CD4-positive, alpha-beta memory T cell (primary cell): Measurements from ENCODE around the gene KRT71. TPM values are rescaled to one million over a fixed set of nuclear protein-coding genes. Genes with fewer than 3 reads are reported as not detected.

ENCODE experiments used
- CTCF ChIA-PET: fragments of 350-600 bp; sonication (Branson Sonifier 250); formaldehyde crosslinking; loops from one replicate; lab custom pipeline; 2021; ENCODE audit warnings: inconsistent platforms; ENCODE audit not compliant: partially characterized antibody; lab: Charles Lee
- POLR2A ChIA-PET: fragments of 350-600 bp; sonication (Branson Sonifier 250); formaldehyde crosslinking; loops from one replicate; lab custom pipeline; 2021; ENCODE audit not compliant: partially characterized antibody; lab: Charles Lee
- DNase-seq, 5 donors: peaks; one replicate each; pipeline versions ENCODE4 v3.0.0 to v3.0.0-alpha.2; 2020 to 2022; ENCODE audit warnings: mixed read lengths in 1 of 5
- H3K27ac ChIP-seq: one replicate; pipeline ENCODE4 v1.7.0; 2013; ENCODE audit warnings: low read depth, low read length
- H3K27me3 ChIP-seq: 2 replicates; pipeline ENCODE4 v1.7.0; 2013; ENCODE audit warnings: mild to moderate bottlenecking, low read length, moderate library complexity; ENCODE audit not compliant: insufficient read depth
- H3K36me3 ChIP-seq: 2 replicates; pipeline ENCODE4 v1.7.0; 2013; ENCODE audit warnings: mild to moderate bottlenecking, low read length, moderate library complexity; ENCODE audit not compliant: insufficient read depth
- H3K4me1 ChIP-seq: 2 replicates; pipeline ENCODE4 v1.7.0; 2013; ENCODE audit warnings: mild to moderate bottlenecking, low read length, moderate library complexity; ENCODE audit not compliant: insufficient read depth
- H3K4me3 ChIP-seq, 2 donors: one replicate each; pipeline ENCODE4 v1.7.0; 2013; ENCODE audit warnings: low read length in 2 of 2, mild to moderate bottlenecking in 1 of 2
- H3K9me3 ChIP-seq, 2 donors: one replicate each; pipeline ENCODE4 v1.7.0; 2013; ENCODE audit warnings: low read length in 2 of 2, control low read depth in 1 of 2; ENCODE audit not compliant: control insufficient read depth in 1 of 2
- H3K27ac Mint-ChIP-seq, 7 donors: one replicate each; pipeline ENCODE4 v1.8.0; 2020 to 2021; ENCODE audit warnings: mixed read lengths in 7 of 7, mild to moderate bottlenecking in 6 of 7, inconsistent platforms in 3 of 7, moderate library complexity in 3 of 7
- H3K27me3 Mint-ChIP-seq, 2 donors: one replicate each; pipeline ENCODE4 v1.8.0; 2020 to 2021; ENCODE audit warnings: mixed read lengths in 2 of 2
- H3K36me3 Mint-ChIP-seq, 2 donors: one replicate each; pipeline ENCODE4 v1.8.0; 2020 to 2021; ENCODE audit warnings: mixed read lengths in 2 of 2, inconsistent platforms in 1 of 2, mild to moderate bottlenecking in 1 of 2
- H3K4me1 Mint-ChIP-seq, 4 donors: one replicate each; pipeline ENCODE4 v1.8.0; 2020 to 2021; ENCODE audit warnings: mixed read lengths in 4 of 4, mild to moderate bottlenecking in 1 of 4
- H3K4me3 Mint-ChIP-seq, 8 donors: one replicate each; pipeline ENCODE4 v1.8.0; 2020 to 2021; ENCODE audit warnings: mixed read lengths in 8 of 8, mild to moderate bottlenecking in 7 of 8, moderate library complexity in 6 of 8, inconsistent platforms in 3 of 8
- H3K9me3 Mint-ChIP-seq, 8 donors: one replicate each; pipeline ENCODE4 v1.8.0; 2020 to 2021; ENCODE audit warnings: mixed read lengths in 8 of 8, mild to moderate bottlenecking in 5 of 8, inconsistent platforms in 3 of 8, moderate library complexity in 1 of 8
- intact Hi-C: fragments of 100-400 bp; cut with micrococcal nuclease; formaldehyde crosslinking; loops from one replicate; pipeline ENCODE4 v1.15.1; 2023
- polyA plus RNA-seq, 2 donors: library from polyadenylated mRNA; unstranded; fragments of 300-500 nt; fragmentation: Illumina TruSeq; gene quantifications; one replicate each; pipeline ENCODE4 v1.2.3, GENCODE V29; 2021
- total RNA-seq, 2 experiments: library from RNA; stranded (reverse); gene quantifications; one replicate each; pipeline ENCODE4 v1.2.3, GENCODE V29; 2021

The KRT71 gene
- total and polyA plus RNA-seq, 4 experiments from 2014 or later, result not detected

GRCh38 chr12:52533686-52534470 lies 19.1 kb downstream of the KRT71 start:
- no peaks in the 10 kb centered on the region for H3K9me3 ChIP-seq
- CTCF ChIA-PET, result no interaction called here

GRCh38 chr12:52532636-52533035 lies 20.3 kb downstream of the KRT71 start:
- H3K4me3 ChIP-seq, result no peak overlapping the region
- H3K4me1 Mint-ChIP-seq, result no peaks in the 10 kb centered on the region
- H3K27me3 ChIP-seq, result no peaks in the 10 kb centered on the region
- intact Hi-C loops, result no loop called here
- H3K27ac ChIP-seq, result no peak overlapping the region
- POLR2A ChIA-PET, result no interaction called here
- DNase-seq, result no peak
- H3K27ac Mint-ChIP-seq, result no peak overlapping the region
- H3K36me3 ChIP-seq, result no peaks in the 10 kb centered on the region
- no peaks in the 10 kb centered on the region for H3K9me3 ChIP-seq
- peaks cover 0 to 11% of the 10 kb centered on the region in 2 donors for H3K27me3 Mint-ChIP-seq
- CTCF ChIA-PET, result no interaction called here
- H3K4me1 ChIP-seq, result no peaks in the 10 kb centered on the region
- H3K36me3 Mint-ChIP-seq, result no peaks in the 10 kb centered on the region
- H3K4me3 Mint-ChIP-seq, result no peak overlapping the region
- no peaks in the 10 kb centered on the region for H3K9me3 Mint-ChIP-seq

More at GRCh38 chr12:52533686-52534470, 19.1 kb downstream of the KRT71 start:
- no peak overlapping the region for H3K4me3 Mint-ChIP-seq
- POLR2A ChIA-PET, result no interaction called here
- no peak overlapping the region for H3K27ac Mint-ChIP-seq
- no peaks in the 10 kb centered on the region for H3K4me1 Mint-ChIP-seq
- DNase-seq, result no peak
- Histone ChIP-seq H3K27ac (no peak overlapping the region), H3K36me3 (no peaks in the 10 kb centered on the region), H3K4me1 (no peaks in the 10 kb centered on the region), H3K4me3 (no peak overlapping the region), H3K27me3 (no peaks in the 10 kb centered on the region)
- intact Hi-C loops, result no loop called here
- H3K36me3 Mint-ChIP-seq, result no peaks in the 10 kb centered on the region
- H3K9me3 Mint-ChIP-seq, result no peaks in the 10 kb centered on the region
- peaks cover 2 to 11% of the 10 kb centered on the region in 2 donors for H3K27me3 Mint-ChIP-seq

- Histone ChIP-seq H3K27me3 (no peaks in the 10 kb centered on the region), H3K9me3 (no peaks in the 10 kb centered on the region), H3K4me3 (no peak overlapping the region), H3K36me3 (no peaks in the 10 kb centered on the region), H3K27ac (no peak overlapping the region), H3K4me1 (no peaks in the 10 kb centered on the region)
- H3K4me1 Mint-ChIP-seq, result no peaks in the 10 kb centered on the region
- ChIA-PET POLR2A (no interaction called here), CTCF (no interaction called here)
- no peak for DNase-seq
- H3K4me3 Mint-ChIP-seq, result no peak overlapping the region
- no peaks in the 10 kb centered on the region for H3K36me3 Mint-ChIP-seq
- H3K27ac Mint-ChIP-seq, result no peak overlapping the region
- peaks cover 0 to 9% of the 10 kb centered on the region in 2 donors for H3K27me3 Mint-ChIP-seq
- intact Hi-C loops, result no loop called here
- no peaks in the 10 kb centered on the region for H3K9me3 Mint-ChIP-seq
These were observed 21.2 kb downstream of the KRT71 start for GRCh38 chr12:52531566-52532300.

GRCh38 chr12:52530905-52531304 lies 22.0 kb downstream of the KRT71 start:
- H3K4me3 ChIP-seq, result no peak overlapping the region
- no peak overlapping the region for H3K27ac ChIP-seq
- no peaks in the 10 kb centered on the region for H3K36me3 ChIP-seq
- DNase-seq, result no peak
- no peaks in the 10 kb centered on the region for H3K4me1 ChIP-seq
- Mint-ChIP-seq H3K27me3 (peaks cover 0 to 9% of the 10 kb centered on the region in 2 donors), H3K4me3 (no peak overlapping the region), H3K36me3 (no peaks in the 10 kb centered on the region), H3K9me3 (no peaks in the 10 kb centered on the region), H3K4me1 (no peaks in the 10 kb centered on the region), H3K27ac (no peak overlapping the region)
- ChIA-PET POLR2A (no interaction called here), CTCF (no interaction called here)
- no peaks in the 10 kb centered on the region for H3K27me3 ChIP-seq
- no peaks in the 10 kb centered on the region for H3K9me3 ChIP-seq
- intact Hi-C loops, result no loop called here

GRCh38 chr12:52530366-52530765 lies 22.6 kb downstream of the KRT71 start:
- no peaks in the 10 kb centered on the region for H3K36me3 Mint-ChIP-seq
- no peak for DNase-seq
- Histone ChIP-seq H3K4me1 (no peaks in the 10 kb centered on the region), H3K27me3 (no peaks in the 10 kb centered on the region), H3K4me3 (no peak overlapping the region), H3K27ac (no peak overlapping the region), H3K36me3 (no peaks in the 10 kb centered on the region), H3K9me3 (no peaks in the 10 kb centered on the region)
- H3K4me1 Mint-ChIP-seq, result no peaks in the 10 kb centered on the region
- H3K27me3 Mint-ChIP-seq, result peaks cover 0 to 9% of the 10 kb centered on the region in 2 donors
- POLR2A ChIA-PET, result no interaction called here
- intact Hi-C loops, result no loop called here
- no peaks in the 10 kb centered on the region for H3K9me3 Mint-ChIP-seq
- CTCF ChIA-PET, result no interaction called here
- no peak overlapping the region for H3K4me3 Mint-ChIP-seq
- H3K27ac Mint-ChIP-seq, result no peak overlapping the region

- H3K27ac Mint-ChIP-seq, result no peak overlapping the region
These were observed 23.1 kb downstream of the KRT71 start for GRCh38 chr12:52529846-52530245.

GRCh38 chr12:52529417-52529816 lies 23.5 kb downstream of the KRT71 start:
- DNase-seq, result no peak
- no peaks in the 10 kb centered on the region for H3K36me3 Mint-ChIP-seq
- POLR2A ChIA-PET, result no interaction called here
- H3K4me1 Mint-ChIP-seq, result no peaks in the 10 kb centered on the region
- H3K9me3 ChIP-seq, result no peaks in the 10 kb centered on the region
- H3K27me3 ChIP-seq, result no peaks in the 10 kb centered on the region
- H3K27ac Mint-ChIP-seq, result no peak overlapping the region
- H3K27ac ChIP-seq, result no peak overlapping the region
- CTCF ChIA-PET, result no interaction called here
- no peaks in the 10 kb centered on the region for H3K36me3 ChIP-seq
- H3K4me3 Mint-ChIP-seq, result no peak overlapping the region
- H3K9me3 Mint-ChIP-seq, result no peaks in the 10 kb centered on the region
- H3K4me1 ChIP-seq, result no peaks in the 10 kb centered on the region
- intact Hi-C loops, result no loop called here
- no peak overlapping the region for H3K4me3 ChIP-seq
- peaks cover 0 to 10% of the 10 kb centered on the region in 2 donors for H3K27me3 Mint-ChIP-seq

More at GRCh38 chr12:52529846-52530245, 23.1 kb downstream of the KRT71 start:
- H3K4me3 ChIP-seq, result no peak overlapping the region
- Mint-ChIP-seq H3K4me1 (no peaks in the 10 kb centered on the region), H3K36me3 (no peaks in the 10 kb centered on the region), H3K9me3 (no peaks in the 10 kb centered on the region), H3K4me3 (no peak overlapping the region), H3K27me3 (peaks cover 0 to 10% of the 10 kb centered on the region in 2 donors)
- no peaks in the 10 kb centered on the region for H3K4me1 ChIP-seq
- DNase-seq, result no peak
- no peaks in the 10 kb centered on the region for H3K36me3 ChIP-seq
- CTCF ChIA-PET, result no interaction called here
- no peak overlapping the region for H3K27ac ChIP-seq
- H3K9me3 ChIP-seq, result no peaks in the 10 kb centered on the region
- POLR2A ChIA-PET, result no interaction called here
- intact Hi-C loops, result no loop called here
- H3K27me3 ChIP-seq, result no peaks in the 10 kb centered on the region
